B cell (primary cell): ENCODE measurements around the gene EXOC6B. TPM values are rescaled to one million over a fixed set of nuclear protein-coding genes. Genes with fewer than 3 reads are reported as not detected.

Experiments used
- ATAC-seq: fragments of 200-7000 bp; cut with Tn5 transposase; one replicate; pipeline ENCODE4 v1.10.0; 2021; ENCODE audit warnings: low read depth, mild to moderate bottlenecking, moderate number of reproducible peaks, moderate library complexity
- CTCF ChIA-PET: fragments of 350-600 bp; sonication (Branson Sonifier 250); formaldehyde crosslinking; loops from one replicate; lab custom pipeline; 2021; ENCODE audit warnings: antibody characterized with exemption, inconsistent platforms; lab: Charles Lee
- POLR2A ChIA-PET: fragments of 350-600 bp; sonication (Branson Sonifier 250); formaldehyde crosslinking; loops from one replicate; lab custom pipeline; 2021; ENCODE audit warnings: antibody characterized with exemption; lab: Charles Lee
- DNase-seq: peaks from one replicate; pipeline ENCODE4 v3.0.0; 2013
- H2AFZ ChIP-seq: 2 replicates; pipeline ENCODE4 v1.6.1; 2012; ENCODE audit warnings: mild to moderate bottlenecking, low read depth, low read length; ENCODE audit not compliant: insufficient read depth, poor library complexity, severe bottlenecking
- H3K27ac ChIP-seq, 2 donors: 1 replicate in 1 of 2; 2 replicates in 1 of 2; pipeline ENCODE4 v1.5.1; 2012 to 2013; ENCODE audit warnings: low read length in 2 of 2, mild to moderate bottlenecking in 2 of 2, moderate library complexity in 1 of 2
- H3K27me3 ChIP-seq, 4 experiments: fragments of 200-600 bp in 1 of 4; sonication (generic) in 1 of 4; replicated peaks in 1 of 4; 1 replicate in 2 of 4; 2 replicates in 2 of 4; pipeline versions ENCODE4 v1.6.1 to v1.7.0; 2013 to 2016; ENCODE audit warnings: low read length in 3 of 4, mild to moderate bottlenecking in 2 of 4, mixed read lengths in 1 of 4, moderate library complexity in 1 of 4; ENCODE audit not compliant: insufficient read depth in 4 of 4, control insufficient read depth in 3 of 4; ENCODE audit errors: control extremely low read depth in 1 of 4
- H3K36me3 ChIP-seq, 2 experiments: replicated peaks in 1 of 2; 1 replicate in 1 of 2; 2 replicates in 1 of 2; pipeline versions ENCODE4 v1.6.1 to v1.7.1; 2013; ENCODE audit warnings: low read length in 1 of 2; ENCODE audit not compliant: insufficient read depth in 2 of 2, control insufficient read depth in 1 of 2; ENCODE audit errors: control extremely low read depth in 1 of 2, extremely low read depth in 1 of 2
- H3K4me1 ChIP-seq, 2 donors: fragments of 200-600 bp in 1 of 2; sonication (generic) in 1 of 2; 1 replicate in 1 of 2; 2 replicates in 1 of 2; pipeline versions ENCODE4 v1.5.1 to v1.6.1; 2013 to 2017; ENCODE audit warnings: low read length in 2 of 2; ENCODE audit not compliant: control insufficient read depth in 2 of 2, insufficient read depth in 2 of 2
- H3K4me2 ChIP-seq: replicated peaks from 2 replicates; pipeline ENCODE3; 2012; ENCODE audit warnings: mild to moderate bottlenecking, low read depth, low read length; ENCODE audit not compliant: poor library complexity, severe bottlenecking
- H3K4me3 ChIP-seq, 5 experiments: fragments of 200-600 bp in 1 of 5; sonication (generic) in 1 of 5; 1 replicate in 3 of 5; 2 replicates in 2 of 5; pipeline versions ENCODE4 v1.5.1 to v1.7.0; 2011 to 2016; ENCODE audit warnings: low read length in 4 of 5, mild to moderate bottlenecking in 4 of 5, low read depth in 2 of 5, control low read depth in 1 of 5, moderate library complexity in 1 of 5; ENCODE audit not compliant: insufficient read depth in 1 of 5; ENCODE audit errors: control extremely low read depth in 1 of 5, extremely low read depth in 1 of 5
- H3K79me2 ChIP-seq: fragments of 200-600 bp; sonication (generic); one replicate; pipeline ENCODE4 v1.6.0; 2016; ENCODE audit warnings: low read length; ENCODE audit not compliant: control insufficient read depth, insufficient read depth
- H3K9ac ChIP-seq: fragments of 200-600 bp; sonication (generic); 2 replicates; pipeline ENCODE4 v1.6.1; 2017; ENCODE audit warnings: mild to moderate bottlenecking, low read length, moderate library complexity
- H3K9me3 ChIP-seq, 3 donors: one replicate each; pipeline versions ENCODE4 v1.6.1 to v1.7.1; 2013; ENCODE audit warnings: low read length in 2 of 3; ENCODE audit not compliant: control insufficient read depth in 2 of 3, insufficient read depth in 1 of 3; ENCODE audit errors: control extremely low read depth in 1 of 3
- H4K20me1 ChIP-seq: 2 replicates; pipeline ENCODE4 v1.6.0; 2012; ENCODE audit warnings: mild to moderate bottlenecking, low read length; ENCODE audit not compliant: insufficient read depth, control insufficient read depth, poor library complexity, severe bottlenecking
- H3K27ac Mint-ChIP-seq: one replicate; pipeline ENCODE4 v1.8.0; 2021; ENCODE audit warnings: mixed read lengths
- H3K27me3 Mint-ChIP-seq: one replicate; pipeline ENCODE4 v1.8.0; 2021; ENCODE audit warnings: mixed read lengths
- H3K4me1 Mint-ChIP-seq: one replicate; pipeline ENCODE4 v1.8.0; 2021; ENCODE audit warnings: mixed read lengths
- H3K4me3 Mint-ChIP-seq: one replicate; pipeline ENCODE4 v1.8.0; 2021; ENCODE audit warnings: mixed read lengths
- H3K9me3 Mint-ChIP-seq: one replicate; pipeline ENCODE4 v1.8.0; 2022; ENCODE audit warnings: mixed read lengths; ENCODE audit not compliant: insufficient read depth
- EZH2 ChIP-seq: IDR thresholded peaks from 2 replicates; pipeline ENCODE4 v1.6.1; 2012; ENCODE audit warnings: borderline replicate concordance, low read depth, mild to moderate bottlenecking, moderate library complexity, low read length; ENCODE audit not compliant: insufficient read depth, poor library complexity, severe bottlenecking
- WGBS: methylation state at CpG from one replicate; pipeline ENCODE4 v1.1.5; 2013; ENCODE audit warnings: missing lambda C conversion rate; ENCODE audit not compliant: insufficient coverage; 5-methylcytosine and 5-hydroxymethylcytosine counted together
- intact Hi-C: fragments of 100-400 bp; cut with micrococcal nuclease; formaldehyde crosslinking; loops from one replicate; pipeline ENCODE4 v1.10.0; 2022
- polyA plus RNA-seq: library from polyadenylated mRNA; depleted of rRNA; stranded (reverse); fragments of >200 nt; gene quantifications from 2 replicates; pipeline ENCODE4 v1.2.3, GENCODE V29; 2012
- total RNA-seq, 2 donors: library from RNA; stranded (reverse); fragments of 120-200 nt in 1 of 2; gene quantifications; 1 replicate in 1 of 2; 2 replicates in 1 of 2; pipeline versions ENCODE4 v1.2.3 to v1.2.4, GENCODE V29; 2013 to 2022
- TF ChIP-seq, protein P1 (sequence below): fragments of 200-600 bp; IDR thresholded peaks from one replicate; pipeline ENCODE4 v1.8.0; 2022; ENCODE audit warnings: antibody characterized with exemption, mild to moderate bottlenecking

Gene EXOC6B
- total and polyA plus RNA-seq, 2 donors (not counting 1 experiment from before 2014, with no cell fraction given): 4.8 to 22.6 TPM

- TF ChIP-seq, protein P1, sequence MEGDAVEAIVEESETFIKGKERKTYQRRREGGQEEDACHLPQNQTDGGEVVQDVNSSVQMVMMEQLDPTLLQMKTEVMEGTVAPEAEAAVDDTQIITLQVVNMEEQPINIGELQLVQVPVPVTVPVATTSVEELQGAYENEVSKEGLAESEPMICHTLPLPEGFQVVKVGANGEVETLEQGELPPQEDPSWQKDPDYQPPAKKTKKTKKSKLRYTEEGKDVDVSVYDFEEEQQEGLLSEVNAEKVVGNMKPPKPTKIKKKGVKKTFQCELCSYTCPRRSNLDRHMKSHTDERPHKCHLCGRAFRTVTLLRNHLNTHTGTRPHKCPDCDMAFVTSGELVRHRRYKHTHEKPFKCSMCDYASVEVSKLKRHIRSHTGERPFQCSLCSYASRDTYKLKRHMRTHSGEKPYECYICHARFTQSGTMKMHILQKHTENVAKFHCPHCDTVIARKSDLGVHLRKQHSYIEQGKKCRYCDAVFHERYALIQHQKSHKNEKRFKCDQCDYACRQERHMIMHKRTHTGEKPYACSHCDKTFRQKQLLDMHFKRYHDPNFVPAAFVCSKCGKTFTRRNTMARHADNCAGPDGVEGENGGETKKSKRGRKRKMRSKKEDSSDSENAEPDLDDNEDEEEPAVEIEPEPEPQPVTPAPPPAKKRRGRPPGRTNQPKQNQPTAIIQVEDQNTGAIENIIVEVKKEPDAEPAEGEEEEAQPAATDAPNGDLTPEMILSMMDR: no peak
- no peak for TF ChIP-seq EZH2
- 3% methylated on average over 66 of the region's 69 CpGs for WGBS
- Histone ChIP-seq H3K4me2 (peak within 1 kb of the TSS; percentile 72), H3K79me2 (no peaks in the 10 kb centered on the region), H3K4me1 (peaks cover 44 to 59% of the 10 kb centered on the region in 2 donors), H4K20me1 (no peaks in the 10 kb centered on the region), H3K9me3 (peaks cover 0 to 37% (median 6%) of the 10 kb centered on the region in 3 donors), H3K27me3 (peaks cover 0 to 84% (median 43%) of the 10 kb centered on the region in 4 experiments), H3K9ac (peak within 1 kb of the TSS; percentile 14), H3K4me3 (peak within 1 kb of the TSS in 3 of 5 experiments; percentile 33 to 50 (median 48)), H3K27ac (no peak within 1 kb of the TSS), H3K36me3 (no peaks in the 10 kb centered on the region), H2AFZ (no peak within 1 kb of the TSS)
- Mint-ChIP-seq H3K27ac (no peak within 1 kb of the TSS), H3K4me1 (peaks cover 48% of the 10 kb centered on the region), H3K27me3 (peaks cover 60% of the 10 kb centered on the region), H3K9me3 (no peaks in the 10 kb centered on the region), H3K4me3 (peak within 1 kb of the TSS; percentile 85)
- ATAC-seq (no peak), DNase-seq (peak; percentile 40)
- CTCF ChIA-PET: no interaction called here
- intact Hi-C loops: loop anchor here (5.0 kb wide), 1 partner anchor 770 kb away; the partner anchor contains the start of gene EMX1
- POLR2A ChIA-PET: no interaction called here
These were observed 678.4 kb downstream of the EXOC6B start, which contains the start of gene CYP26B1 for GRCh38 chr2:72147303-72147971. Gene CYP26B1 (minus strand): TSS chr2:72147862. CDS start chr2:72147834, 28 bp downstream.
